GM19193 (cell line): ENCODE results near the gene SETD2.
A peak's percentile ranks its signal among the peaks of the same experiment; 100 is the strongest.

Experiments
- POLR2A ChIP-seq: IDR thresholded peaks from 4 replicates; pipeline ENCODE4 v1.6.1; 2011; ENCODE audit not compliant: insufficient read depth, insufficient read length; ENCODE audit errors: extremely low read depth

SETD2 gene, protein sequence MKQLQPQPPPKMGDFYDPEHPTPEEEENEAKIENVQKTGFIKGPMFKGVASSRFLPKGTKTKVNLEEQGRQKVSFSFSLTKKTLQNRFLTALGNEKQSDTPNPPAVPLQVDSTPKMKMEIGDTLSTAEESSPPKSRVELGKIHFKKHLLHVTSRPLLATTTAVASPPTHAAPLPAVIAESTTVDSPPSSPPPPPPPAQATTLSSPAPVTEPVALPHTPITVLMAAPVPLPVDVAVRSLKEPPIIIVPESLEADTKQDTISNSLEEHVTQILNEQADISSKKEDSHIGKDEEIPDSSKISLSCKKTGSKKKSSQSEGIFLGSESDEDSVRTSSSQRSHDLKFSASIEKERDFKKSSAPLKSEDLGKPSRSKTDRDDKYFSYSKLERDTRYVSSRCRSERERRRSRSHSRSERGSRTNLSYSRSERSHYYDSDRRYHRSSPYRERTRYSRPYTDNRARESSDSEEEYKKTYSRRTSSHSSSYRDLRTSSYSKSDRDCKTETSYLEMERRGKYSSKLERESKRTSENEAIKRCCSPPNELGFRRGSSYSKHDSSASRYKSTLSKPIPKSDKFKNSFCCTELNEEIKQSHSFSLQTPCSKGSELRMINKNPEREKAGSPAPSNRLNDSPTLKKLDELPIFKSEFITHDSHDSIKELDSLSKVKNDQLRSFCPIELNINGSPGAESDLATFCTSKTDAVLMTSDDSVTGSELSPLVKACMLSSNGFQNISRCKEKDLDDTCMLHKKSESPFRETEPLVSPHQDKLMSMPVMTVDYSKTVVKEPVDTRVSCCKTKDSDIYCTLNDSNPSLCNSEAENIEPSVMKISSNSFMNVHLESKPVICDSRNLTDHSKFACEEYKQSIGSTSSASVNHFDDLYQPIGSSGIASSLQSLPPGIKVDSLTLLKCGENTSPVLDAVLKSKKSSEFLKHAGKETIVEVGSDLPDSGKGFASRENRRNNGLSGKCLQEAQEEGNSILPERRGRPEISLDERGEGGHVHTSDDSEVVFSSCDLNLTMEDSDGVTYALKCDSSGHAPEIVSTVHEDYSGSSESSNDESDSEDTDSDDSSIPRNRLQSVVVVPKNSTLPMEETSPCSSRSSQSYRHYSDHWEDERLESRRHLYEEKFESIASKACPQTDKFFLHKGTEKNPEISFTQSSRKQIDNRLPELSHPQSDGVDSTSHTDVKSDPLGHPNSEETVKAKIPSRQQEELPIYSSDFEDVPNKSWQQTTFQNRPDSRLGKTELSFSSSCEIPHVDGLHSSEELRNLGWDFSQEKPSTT (N-terminal part only)

DNA sequence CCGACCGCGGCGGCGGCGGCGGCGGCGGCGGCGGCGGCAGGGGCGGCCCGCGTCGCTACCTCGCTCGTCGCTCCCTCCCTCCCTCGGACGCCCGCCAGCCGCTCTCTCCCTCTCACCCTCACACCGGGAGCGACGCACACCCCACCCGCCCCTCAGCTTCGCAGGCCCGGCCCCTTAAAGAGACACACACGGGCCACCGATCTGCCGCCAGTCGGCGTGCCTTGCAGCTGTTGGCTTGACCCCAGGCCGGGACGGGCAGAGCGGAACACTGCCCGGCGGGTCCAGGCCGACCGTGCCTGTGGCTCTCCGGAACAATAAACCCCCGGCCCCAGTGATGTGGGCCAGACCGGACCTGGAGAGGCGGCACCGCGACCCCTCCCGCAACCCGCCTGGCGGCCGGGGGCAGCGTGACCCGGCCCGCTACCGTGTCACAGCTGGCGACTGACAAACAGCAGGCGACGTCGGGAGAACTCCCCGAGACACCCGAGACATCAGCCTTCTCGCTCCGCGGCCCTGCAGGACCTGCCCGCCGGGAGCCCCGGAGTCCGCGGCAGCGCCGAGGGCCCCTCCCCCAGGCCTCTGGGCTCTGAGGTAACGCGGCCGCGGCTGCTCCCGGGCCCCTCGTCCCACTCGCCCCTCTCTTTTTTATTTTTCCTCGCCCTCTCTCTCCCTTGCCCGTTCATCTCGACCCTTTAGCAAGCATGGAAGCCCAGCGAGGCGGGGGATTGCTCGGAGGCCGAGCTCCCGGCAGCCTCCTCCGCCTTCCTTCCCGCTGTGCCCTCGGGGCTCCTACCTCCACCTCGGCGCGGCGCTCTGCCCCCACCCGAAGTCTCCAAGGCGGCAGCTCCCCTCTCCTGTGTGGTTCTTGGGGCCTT lies at the start of gene SETD2:
Gene SETD2, minus strand, starts transcription at position 107 of the 875 bp plus-strand sequence. CDS start 189 bp downstream, outside the sequence.
- TF ChIP-seq POLR2A = peak; percentile 43

DNA sequence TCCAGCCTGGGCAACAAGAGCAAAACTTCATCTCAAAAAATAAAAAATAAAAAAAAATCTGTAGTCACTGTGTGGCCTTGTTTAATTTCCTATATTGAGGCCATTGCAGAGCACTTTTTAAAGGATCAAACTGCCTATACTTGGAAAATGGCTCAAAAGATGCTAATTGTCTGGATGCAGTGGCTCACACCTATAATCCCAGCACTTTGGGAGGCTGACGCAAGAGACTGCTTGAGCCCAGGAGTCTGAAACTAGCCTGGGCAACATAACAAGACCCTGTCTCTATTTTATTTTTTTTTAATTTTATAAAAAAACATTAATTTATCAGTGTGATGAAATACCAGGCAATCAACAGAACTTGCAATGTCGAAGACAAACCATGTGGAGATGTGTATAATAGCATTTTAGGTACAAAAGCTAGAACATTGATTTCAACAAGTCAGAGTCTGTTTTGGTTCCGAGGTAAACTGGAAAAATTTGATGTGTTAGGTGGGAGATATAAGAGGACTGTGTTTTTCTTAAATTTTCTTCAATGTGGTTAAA lies 47.0 kb upstream of the SETD2 start:
- no peak for TF ChIP-seq POLR2A

DNA sequence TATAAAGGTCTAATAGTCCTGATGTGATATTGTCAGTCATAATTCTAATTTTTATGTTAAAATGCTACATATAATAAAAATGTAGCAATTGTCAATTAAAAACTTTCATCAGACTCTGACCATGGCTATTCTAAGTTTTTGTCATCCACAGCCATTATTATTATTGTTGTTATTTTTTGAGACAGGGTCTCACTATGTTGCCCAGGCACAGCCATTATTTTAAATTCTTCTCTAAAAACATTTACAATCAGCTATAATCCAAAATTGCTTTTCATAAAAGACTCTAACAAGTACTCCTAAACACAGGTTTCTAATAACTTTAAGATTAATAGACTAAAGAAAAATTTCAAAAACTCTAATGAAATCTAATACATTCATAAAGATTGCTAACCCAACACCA lies 41.0 kb upstream of the SETD2 start:
- TF ChIP-seq POLR2A = no peak

DNA sequence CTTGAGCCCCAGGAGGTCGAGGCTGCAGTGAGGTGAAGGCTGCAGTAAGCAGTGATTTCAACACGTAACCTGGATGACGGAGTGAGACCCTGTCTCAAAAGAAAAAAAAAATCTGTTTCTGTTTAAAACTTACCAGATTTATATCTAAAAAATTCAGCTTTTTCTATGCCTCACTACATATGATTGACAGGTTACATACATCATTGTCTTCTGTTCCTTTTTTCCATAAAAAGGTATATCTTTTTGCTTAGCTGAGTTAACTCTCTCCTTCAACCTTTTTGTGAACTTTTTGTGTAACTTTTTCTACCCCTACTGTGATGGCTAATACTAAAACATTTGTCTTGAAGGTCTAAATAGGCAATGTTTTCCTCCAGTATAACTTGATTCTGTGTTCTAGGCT lies 38.6 kb upstream of the SETD2 start:
- no peak for TF ChIP-seq POLR2A

DNA sequence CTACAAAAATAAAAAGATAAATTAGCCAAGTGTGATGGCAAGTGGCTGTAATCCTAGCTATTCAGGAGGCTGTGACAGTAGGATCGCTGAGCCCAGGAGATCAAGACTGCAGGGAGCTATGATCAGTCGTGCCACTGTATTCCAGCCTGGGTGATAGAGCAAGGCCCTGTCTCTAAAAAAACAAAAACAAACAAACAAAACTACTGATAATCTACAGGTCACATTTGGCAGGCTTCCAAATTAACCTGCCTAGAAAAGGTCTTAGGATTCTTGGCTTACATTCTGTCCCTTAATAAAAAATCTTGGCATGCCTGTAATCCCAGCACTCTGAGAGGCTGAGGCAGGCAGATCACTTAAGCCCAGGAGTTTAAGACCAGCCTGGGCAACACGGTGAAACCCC lies 33.4 kb upstream of the SETD2 start:
- TF ChIP-seq POLR2A = no peak

DNA sequence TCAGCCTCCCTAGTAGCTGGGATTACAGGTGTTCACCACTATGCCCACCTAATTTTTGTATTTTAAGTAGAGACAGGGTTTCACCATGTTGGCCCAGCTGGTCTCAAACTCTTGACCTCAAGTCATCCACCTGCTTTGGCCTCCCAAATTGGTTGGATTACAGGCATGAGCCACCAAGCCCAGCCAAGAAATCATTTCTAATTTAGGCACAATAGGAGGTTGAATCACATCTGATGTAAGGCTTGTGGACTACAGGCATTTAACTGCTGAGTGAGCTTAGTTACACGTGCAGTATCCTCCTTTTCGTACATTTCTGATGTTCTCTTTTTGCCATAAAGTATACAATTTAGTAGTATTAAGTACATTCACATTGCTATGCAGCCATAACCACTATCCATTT lies 31.1 kb upstream of the SETD2 start:
- no peak for TF ChIP-seq POLR2A

DNA sequence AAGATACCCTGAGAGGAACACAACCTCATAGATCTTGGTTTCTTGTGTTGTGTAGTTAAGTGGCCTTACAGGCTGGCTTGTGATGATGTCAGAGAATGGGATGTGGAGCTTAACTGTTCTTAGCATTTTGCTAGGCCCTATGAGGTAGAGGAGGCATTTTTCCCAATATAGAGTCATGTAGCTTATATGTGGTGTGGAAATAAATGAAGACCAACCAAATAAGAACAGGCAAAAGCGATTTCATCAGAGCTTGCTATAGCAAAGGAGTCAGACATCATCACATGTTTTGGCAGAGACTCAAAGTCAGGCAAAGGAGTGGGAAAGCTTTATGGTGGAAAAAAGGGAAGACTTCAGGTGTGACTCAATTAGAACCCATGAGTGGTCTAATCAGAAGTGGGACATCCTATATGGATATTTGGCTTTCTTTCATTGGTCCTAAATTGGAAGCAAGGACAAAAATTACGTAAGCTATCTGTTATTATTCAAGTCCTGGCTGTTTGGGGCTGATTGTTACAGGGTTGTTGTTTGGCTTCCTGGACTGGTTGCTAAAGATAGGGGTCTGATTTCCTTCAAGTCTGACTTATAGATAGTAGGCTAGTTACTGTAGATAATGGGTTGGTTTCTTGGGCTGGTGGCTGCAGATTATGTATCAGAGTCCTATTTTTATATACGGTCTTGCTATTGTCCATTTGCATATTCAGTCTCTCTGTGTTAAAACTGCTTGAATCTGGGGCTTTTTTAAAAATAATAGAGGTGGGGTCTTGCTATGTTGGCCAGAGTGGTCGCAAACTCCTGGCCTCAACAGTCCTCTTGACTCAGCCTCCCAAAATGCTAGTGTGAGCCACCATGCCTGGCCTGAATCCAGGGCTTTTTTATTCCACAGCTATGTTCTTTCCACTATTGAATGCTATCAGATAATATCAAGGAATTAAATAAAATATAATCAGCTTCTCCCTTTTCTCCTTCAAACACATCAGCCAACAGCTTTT lies 30.3 kb upstream of the SETD2 start:
- TF ChIP-seq POLR2A = no peak

DNA sequence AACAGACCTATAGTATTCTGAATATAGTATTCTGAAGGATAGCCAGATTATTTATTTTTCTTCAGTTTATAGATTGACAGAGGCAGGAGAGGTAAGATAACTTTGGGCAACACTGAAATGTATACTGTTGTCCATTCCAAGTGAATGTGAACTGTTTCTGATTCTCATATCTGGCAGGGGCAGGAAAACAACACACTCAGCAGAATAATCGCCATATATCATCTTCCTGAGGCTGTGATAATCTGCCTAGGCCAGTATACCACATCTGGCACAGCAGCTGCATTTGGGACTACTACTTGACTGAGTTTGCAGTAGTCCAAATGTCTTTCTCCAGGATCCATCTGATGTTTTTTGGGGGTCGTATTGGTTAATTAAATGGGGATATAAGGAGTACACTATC lies 22.4 kb upstream of the SETD2 start:
- no peak for TF ChIP-seq POLR2A

DNA sequence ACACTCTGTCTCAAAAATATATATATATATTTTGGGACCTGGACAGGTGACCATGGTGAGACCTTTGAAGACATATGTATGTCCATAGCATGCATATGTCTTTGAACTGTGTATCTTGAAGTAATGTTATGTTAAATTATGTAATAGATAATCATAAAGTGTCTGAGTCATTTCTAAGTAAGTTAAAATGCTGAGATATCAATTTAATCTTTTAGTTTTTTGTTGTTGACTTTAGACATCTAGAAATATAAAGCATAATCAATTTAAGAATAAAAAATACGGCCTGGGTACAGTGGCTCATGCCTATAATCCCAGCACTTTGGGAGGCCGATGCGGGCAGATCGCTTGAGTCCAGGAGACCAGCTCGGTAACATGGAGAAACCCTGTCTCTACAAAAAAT lies 12.7 kb upstream of the SETD2 start:
- TF ChIP-seq POLR2A = no peak

DNA sequence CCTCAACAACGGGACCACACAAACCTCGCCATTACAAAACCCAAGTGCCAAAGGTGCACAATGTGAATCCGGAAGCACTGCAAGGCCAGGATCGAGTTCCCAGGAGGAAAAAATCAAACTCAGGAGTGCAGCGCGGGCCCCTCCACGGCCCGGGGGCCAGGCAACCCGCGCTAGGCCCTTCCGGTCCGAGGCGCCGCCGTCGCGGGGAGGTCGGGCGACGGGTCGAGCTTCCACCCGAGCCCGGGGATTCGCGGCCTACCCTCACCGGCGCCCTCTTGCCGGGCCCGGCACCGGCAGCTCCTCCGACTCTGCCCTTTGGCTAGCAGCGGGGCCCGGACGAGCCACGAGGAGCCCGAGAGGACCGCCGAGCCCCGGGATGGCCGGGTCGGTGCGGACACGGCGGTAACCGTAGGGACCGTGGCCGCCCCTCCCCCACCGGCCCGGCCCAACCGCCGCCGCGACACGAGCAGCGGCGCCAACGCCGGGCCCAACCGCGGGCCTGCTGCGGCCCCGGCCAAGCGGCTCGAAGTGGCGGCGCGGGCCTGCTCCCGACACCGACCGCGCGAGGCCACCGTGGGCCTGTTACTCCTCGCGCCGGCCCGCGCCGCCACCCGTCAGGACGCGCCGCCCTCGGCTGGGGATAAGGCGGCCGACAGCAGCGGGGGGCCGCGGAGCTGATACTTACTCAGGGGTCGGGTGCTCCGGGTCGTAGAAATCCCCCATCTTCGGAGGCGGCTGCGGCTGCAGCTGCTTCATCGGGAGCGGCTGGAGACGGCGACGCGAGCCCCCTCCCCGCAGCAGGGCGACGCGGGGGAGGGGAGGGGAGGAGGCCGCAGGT lies 525 bp downstream of the SETD2 start:
- peak; percentile 34 for TF ChIP-seq POLR2A

DNA sequence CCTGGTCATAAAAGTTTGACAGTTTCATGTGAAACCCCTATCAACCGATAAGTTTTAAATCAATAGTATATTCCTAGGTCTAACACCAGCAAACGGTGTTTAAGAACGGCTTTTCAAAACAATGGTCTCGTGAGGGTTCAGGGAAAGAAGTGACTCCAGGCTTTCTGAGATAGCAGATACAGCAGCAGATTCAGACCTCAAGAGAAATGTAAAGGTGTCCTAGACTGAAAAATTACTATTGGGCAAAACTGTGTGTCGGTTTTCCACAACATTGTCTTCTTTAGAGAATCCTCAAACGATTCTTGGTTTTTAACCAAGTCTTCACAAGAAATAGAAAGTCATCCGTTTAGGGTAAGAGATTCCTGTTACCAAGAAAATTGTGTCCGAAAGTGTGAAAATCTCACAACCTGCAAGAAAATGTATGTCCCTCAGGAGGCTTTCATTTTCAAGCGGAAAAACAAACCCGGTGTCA lies 1.2 kb downstream of the SETD2 start:
- TF ChIP-seq POLR2A = no peak
